Measurements from ENCODE around the gene CLOCK.
A peak's percentile ranks its signal among the peaks of the same experiment; 100 is the strongest.

- no peak for TF ChIP-seq CTCF (IDR thresholded peaks at IDR 0.05 in 4 of 5, conservative IDR thresholded peaks at IDR 0.05 in 1 of 5)
- peak in 1 of 2 donors; percentile 22 for TF ChIP-seq POLR2A (IDR thresholded peaks at IDR 0.05)
These were observed 149.0 kb downstream of the CLOCK start for GRCh38 chr4:55397520-55398321.
